Left kidney (tissue), 2 donors: ENCODE measurements around the gene SULF2. TPM values are rescaled to one million over a fixed set of nuclear protein-coding genes. Genes with fewer than 3 reads are reported as not detected.

Source experiments
- DNase-seq: peaks from one replicate; pipeline ENCODE4 v3.0.0-alpha.2; 2013
- polyA plus RNA-seq: library from polyadenylated mRNA; unstranded; fragments of 120-200 nt; gene quantifications from one replicate; pipeline ENCODE4 v1.2.1, GENCODE V29; 2013; ENCODE audit not compliant: insufficient read length

SULF2 gene
- polyA plus RNA-seq, 1 donor = 71.7 TPM

DNA sequence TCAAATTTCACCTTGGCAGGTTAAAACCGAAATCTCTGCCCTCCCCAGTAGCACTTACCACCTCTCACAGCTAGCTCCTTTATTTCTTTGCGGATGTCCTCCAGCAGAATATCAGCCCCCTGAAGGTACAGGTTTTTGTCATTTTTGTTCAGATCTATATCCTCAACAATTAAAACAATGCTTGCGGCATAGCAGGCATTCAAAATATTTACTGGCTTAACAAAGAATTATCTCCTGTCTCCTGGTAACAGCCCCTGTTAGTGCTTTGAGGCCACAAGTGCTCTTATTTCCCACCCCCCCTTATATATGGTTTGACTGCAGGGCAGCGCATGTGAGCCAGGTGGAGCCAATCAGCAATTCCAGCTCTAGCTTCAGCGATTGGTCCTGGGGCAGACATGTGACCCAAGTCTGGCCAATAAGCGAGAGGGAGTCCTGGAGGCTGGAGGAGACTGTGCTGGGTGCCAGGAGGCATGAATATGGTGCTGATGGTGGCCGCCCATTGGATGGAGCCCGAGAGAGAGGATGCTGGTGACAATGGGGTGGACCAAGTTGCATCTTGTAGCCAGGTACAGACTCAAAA is 21.0 kb downstream of the SULF2 start:
- DNase-seq = no peak

DNA sequence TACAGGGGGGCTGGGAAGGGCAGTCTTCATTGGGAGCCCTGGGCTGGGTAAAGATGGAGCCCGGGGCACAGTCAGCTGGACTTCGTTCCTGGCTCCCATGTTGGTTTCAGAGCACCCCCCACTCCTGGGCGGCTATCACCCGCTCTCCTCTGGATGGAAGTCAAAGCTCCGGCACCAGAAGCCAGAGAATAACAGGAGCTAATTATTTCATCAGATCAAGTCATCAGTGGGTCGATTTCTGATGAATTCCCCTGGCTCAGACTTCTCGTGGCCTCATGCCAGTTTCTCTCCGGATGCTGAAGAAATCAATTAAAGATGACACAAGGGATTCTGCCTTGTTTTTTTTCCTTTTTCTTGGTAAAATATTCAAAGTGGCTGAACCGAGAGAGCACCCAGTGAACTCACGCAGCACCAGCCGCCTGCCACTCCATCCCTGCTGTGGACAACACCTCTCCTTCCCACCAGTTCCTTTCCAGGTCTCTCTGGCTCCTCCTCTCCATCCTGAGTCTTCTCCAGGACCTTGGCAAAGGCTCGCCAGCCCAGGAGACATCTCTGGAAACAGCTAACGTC is 22.5 kb downstream of the SULF2 start:
- DNase-seq = no peak

- no peak for DNase-seq
Measured at GRCh38 chr20:47761482-47762047, 23.7 kb downstream of the SULF2 start.

DNA sequence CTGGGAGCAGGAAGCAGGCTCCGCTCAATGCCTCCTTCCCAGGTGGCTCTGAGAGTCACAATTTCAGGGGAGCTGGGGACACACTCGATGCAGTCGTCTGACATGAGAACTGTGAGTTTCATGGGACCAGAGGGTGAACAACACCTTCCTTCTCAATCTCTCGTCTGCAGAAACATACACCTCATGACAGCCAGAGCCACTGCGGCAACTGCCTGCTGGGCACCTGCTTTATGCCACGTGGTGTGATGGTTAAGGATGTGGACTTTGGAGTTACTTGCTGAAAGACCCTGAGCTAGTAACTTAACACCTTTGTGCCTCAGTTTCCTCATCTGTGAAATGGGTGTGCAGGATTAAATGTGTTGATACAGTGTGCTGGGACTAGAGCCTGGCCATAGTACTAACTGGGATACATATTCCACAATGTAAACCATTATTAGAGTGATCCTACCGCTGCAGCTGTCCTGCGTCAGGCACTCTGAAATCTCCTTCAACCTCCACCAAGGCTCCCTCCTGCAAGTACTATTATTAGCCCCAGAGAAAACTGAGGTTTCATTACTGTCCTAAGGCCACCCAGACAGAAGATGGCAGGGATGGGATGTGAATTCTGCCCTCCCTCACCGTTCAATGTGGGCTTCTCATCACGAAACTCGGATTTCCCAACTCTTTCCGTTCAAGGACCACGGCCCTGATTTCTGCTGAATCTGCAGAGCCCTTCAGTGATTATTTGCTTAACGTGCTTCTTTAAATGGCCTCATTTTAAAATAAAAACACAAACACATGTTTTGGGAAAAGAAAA is 24.4 kb downstream of the SULF2 start:
- no peak for DNase-seq

DNA sequence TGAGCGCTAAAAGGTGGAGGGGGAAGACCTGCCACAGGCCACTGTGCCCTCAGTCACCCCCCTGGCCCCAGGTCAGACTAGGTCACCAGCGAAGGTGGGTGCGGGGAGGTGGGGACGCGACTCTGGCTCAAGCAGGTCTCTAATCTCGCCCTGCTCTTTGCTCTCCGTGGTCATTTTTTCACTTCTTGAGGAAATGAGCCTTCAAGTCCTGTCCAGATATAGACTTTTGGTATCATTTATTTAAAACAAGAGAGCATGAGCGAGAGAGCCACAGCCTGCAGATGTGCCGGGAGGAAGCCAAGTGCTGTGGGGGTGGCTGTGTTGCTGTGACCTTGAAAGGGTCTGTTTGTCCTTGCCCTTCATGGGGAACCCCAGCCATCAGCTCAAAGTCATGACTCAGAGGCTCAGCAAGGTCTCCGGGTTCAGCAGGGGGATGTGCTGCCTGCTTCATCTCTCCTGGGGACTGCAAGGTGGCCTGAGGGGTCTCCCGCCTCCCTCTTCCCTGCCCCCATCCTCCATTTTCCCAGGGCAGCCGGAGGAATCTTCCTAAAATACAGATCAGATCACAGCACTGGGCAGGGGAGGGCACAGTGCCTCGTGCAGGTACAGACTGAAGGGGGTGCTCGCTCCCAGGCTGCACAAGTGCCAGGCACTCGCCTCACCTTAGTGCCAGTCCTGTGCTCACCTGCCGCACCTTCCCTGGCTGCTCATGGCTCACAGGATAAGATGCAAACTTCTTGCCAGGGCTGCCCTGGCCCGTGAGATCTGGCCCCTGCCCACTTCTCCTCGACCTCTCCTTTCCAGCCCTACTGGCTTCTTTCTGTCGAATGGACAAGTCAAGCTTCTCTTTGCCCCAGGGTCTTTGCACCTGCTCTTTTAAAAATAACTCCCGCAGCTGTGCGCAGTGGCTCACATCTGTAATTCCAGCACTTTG is 26.5 kb downstream of the SULF2 start:
- DNase-seq = no peak

GRCh38 chr20:47757145-47758035 is 27.9 kb downstream of the SULF2 start:
- DNase-seq = no peak

GRCh38 chr20:47754946-47755652 is 30.2 kb downstream of the SULF2 start:
- no peak for DNase-seq

DNA sequence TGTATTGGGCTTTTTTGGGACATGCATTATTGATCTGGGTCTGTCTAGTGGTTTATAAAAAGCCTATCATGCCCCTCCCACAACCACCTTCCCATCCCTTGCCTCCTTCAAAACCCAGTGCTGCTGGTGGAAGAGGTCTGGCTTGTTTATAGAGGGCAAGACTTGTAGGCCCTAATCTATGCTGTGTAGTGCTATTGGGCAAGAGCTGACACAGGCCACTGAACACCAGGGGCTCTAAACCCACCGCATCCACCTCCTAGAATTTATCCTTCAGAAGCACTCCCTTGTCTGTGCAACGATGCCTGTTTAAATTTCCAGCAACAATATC is 30.9 kb downstream of the SULF2 start:
- no peak for DNase-seq

DNA sequence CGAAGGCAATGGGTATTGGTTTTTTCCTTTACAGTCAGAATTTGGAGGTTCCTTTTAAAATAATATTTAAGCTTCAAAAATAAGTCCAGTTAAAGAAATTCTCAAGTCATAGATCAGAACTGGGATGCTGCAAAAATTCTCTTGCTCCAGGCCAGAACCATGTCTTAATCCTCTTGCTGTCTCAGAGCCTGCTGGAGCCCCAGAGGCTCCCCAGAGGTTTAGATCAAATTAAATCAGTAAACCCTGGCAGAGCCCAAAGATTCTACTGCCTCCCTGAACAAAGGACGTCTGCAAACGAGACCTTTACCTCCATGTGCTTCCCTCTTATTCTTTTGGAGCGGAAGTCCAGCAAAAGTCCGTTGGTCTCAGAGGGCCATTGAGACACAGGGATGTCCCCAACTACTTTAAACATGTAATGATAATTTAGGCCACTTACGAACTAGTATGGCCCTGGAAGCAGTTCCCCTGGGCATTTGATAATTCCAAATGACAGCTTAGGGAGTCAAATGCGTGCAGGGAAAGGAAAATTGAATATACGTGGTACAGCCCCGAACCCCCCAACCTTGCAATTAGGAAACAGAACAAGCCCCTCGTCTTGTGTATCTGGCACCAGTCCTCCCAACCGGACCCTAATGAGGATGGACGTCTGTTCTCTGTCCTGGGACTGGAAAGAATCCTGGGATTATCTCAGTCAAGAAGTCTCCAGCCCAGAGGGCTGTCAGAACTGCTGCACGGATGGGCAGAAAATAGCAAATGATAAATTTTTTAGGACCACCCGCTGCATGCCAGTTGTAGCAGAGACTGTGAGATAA is 31.5 kb downstream of the SULF2 start:
- no peak for DNase-seq

DNA sequence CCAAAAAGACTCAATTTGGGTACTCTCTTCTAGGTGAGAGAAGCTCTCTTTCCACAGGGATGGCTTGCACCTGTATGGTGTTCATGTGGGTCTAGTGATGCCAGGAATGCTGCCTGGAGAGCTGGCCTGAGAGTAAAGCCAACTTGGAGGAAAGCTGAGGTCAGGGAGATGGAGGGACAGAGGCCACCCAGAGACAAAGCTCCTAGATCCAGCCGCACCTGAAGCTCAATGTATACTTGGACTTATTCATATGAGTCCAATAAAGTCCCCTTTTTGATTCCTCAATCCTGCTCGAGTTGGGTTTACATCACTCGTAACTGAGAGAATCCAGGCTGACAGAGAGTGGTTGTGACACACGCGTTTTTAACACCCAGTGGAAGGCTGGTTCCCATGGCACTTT is 33.8 kb downstream of the SULF2 start:
- DNase-seq = no peak

GRCh38 chr20:47749339-47749738 is 35.9 kb downstream of the SULF2 start:
- DNase-seq = no peak

DNA sequence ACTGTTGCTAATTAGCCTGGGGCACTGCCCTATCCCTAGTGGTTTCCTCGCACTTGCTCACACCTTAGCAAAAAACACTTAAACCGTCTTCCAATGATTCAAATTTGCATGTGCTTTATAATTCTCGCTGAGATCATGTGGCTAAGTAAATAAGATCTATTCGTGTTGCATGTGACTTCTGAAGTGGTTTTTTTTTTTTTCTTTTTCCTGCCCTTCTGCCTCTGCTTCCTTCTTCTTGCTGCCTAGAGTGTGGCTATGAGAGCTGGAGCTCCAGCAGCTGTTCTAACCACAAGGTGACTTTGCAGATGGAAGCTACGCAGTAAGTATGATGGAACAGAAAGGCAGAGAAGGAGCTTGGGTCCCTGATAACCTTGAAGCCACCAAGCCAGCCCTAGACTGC is 36.5 kb downstream of the SULF2 start:
- no peak for DNase-seq

GRCh38 chr20:47748069-47748468 is 37.2 kb downstream of the SULF2 start:
- DNase-seq = no peak

DNA sequence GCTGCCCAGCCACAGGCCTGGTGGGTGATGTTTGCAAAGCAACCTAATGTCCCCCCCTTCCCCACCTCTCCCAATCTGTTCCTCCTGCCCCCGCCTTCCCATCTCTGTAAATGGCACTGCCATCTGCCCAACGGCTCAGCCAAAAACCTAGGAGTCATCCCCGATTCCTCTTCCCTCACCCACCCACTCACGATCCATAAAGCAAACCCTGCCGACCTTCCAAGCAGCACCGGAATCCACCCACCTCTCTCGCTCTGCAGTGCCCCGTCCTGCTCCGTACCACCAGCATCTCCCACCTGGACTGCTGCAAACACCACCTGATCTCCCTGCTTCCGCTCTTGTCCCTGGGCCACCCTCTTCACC is 37.6 kb downstream of the SULF2 start:
- DNase-seq = no peak

DNA sequence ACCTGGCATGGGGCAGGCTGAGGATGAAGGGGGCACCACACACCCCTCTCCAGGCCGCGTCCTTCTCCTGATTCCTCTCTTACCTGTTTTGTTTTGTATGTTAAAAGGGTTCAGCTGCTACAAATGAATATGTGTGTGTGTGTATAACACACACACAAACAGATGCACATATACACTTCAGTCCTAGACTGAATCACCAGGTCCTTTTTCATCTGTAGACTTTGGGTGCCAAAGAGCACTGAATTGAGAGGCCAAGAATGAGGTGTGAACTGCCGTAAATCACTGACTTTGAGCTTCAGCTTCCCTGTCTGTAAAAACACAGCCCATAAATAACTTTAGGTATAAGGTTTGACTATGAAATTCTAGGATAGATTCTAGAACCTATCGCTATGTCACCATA is 40.5 kb downstream of the SULF2 start:
- DNase-seq = no peak

GRCh38 chr20:47743671-47744070 is 41.6 kb downstream of the SULF2 start:
- DNase-seq = no peak

DNA sequence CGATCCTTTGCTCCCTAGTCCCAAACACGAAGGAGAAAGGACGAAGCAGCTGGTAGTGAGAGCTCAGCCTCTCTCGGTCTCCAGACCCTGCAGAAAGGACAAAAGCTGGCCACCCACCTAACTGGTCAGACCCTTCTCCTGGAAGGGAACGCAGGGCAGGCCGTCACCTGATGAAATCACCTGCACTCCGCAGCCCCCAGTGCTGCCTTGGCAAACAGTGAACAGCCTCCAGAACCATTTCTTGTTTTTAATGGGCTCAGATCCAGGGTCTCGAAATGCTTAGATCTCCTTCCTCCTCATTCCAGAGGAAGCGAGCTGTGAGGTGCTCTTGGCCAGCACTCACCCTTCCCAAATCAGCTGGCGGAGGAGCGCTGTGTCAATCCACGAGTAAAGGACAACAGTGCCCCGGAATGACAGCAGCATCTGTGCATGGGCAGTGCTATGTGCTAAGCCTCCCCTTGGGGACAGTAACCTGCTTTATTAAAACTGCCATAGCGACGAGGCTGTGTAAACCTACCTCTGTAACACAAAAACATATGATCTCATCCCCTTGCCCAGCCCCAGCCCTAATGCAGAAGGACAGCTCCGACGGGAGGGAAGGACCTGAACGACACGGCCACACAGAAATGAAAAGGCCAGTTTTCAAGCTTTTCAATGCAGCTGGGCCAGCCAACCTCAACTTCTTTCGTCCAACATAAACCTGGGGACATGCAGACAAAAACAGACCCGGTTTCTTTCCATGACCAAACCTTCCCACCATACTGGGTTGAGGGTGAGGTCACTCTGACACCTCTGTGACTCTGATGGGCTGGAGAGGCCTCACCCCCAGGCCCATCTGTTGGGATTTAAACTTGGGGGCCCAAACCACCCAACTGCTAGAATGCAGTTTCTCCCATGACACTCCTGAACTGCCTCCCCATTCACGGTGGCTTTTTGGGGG is 43.3 kb downstream of the SULF2 start:
- no peak for DNase-seq

- DNase-seq = no peak
Measured at GRCh38 chr20:47740862-47741184, 44.5 kb downstream of the SULF2 start.
